K562 (cell line): ENCODE data around the gene ERH. TPM values are rescaled to one million over a fixed set of nuclear protein-coding genes. Genes with fewer than 3 reads are reported as not detected.

Experiments used
- ATAC-seq: fragments of 200-7000 bp; cut with Tn5 transposase; 3 replicates; pipeline ENCODE4 v1.9.1; 2020; ENCODE audit warnings: moderate library complexity
- BruUV-seq: library from RNA; stranded (reverse); fragments of 400-500 nt; replicated peaks from 2 replicates; lab custom pipeline; 2021; lab: Mats Ljungman, UMichigan
- CTCF ChIA-PET: fragments of 300-600 bp; formaldehyde crosslinking; extraction: SDS; loops from one replicate; lab custom pipeline; 2021; ENCODE audit warnings: low intra/inter-chr PET ratio; lab: Yijun Ruan, JAX
- POLR2A ChIA-PET: fragments of 300-600, 350-650 bp; sonication (Branson Sonifier 250); formaldehyde crosslinking; extraction: SDS; loops from one replicate; lab custom pipeline; 2021; ENCODE audit warnings: antibody characterized with exemption, inconsistent platforms; lab: Yijun Ruan, JAX
- DNase-seq, 4 experiments: peaks; one replicate each; pipeline versions ENCODE4 v3.0.0 to v3.0.0-alpha.2; 2011 to 2018; ENCODE audit warnings: low spot score in 3 of 4, mixed read lengths in 3 of 4; ENCODE audit errors: extremely low read depth in 1 of 4
- FAIRE-seq: peaks from 2 replicates; lab custom pipeline; 2011; peaks lifted over from hg19 to GRCh38; lab: Jason Lieb, UNC
- H2AFZ ChIP-seq: 2 replicates; pipeline ENCODE4 v1.6.0; 2011; ENCODE audit warnings: low read depth, low read length, control low read depth, inconsistent platforms
- H3K27ac ChIP-seq: fragments of 200-600 bp; 3 replicates; pipeline ENCODE4 v1.8.0; 2011; ENCODE audit warnings: low read depth, mild to moderate bottlenecking, control low read depth, inconsistent platforms, low read length, moderate library complexity, mixed read lengths; ENCODE audit errors: extremely low read depth
- H3K27me3 ChIP-seq, 2 experiments: fragments of 300-600 bp in 1 of 2; 2 replicates in 1 of 2; 3 replicates in 1 of 2; pipeline versions ENCODE4 v1.6.0 to v1.8.0; 2011; ENCODE audit warnings: inconsistent platforms in 2 of 2, low read length in 2 of 2, mild to moderate bottlenecking in 1 of 2, mixed read lengths in 1 of 2, moderate library complexity in 1 of 2; ENCODE audit not compliant: control insufficient read depth in 2 of 2, insufficient read depth in 2 of 2
- H3K36me3 ChIP-seq: fragments of 300-600 bp; 3 replicates; pipeline ENCODE4 v1.8.0; 2011; ENCODE audit warnings: mild to moderate bottlenecking, low read length, inconsistent platforms; ENCODE audit not compliant: control insufficient read depth, insufficient read depth
- H3K4me1 ChIP-seq, 2 experiments: fragments of 200-600 bp in 1 of 2; replicated peaks in 1 of 2; 2 replicates in 1 of 2; 3 replicates in 1 of 2; pipeline versions ENCODE4 v1.5.1 to v1.8.0; 2011; ENCODE audit warnings: inconsistent platforms in 2 of 2, low read length in 2 of 2, mild to moderate bottlenecking in 1 of 2, mixed read lengths in 1 of 2, moderate library complexity in 1 of 2; ENCODE audit not compliant: control insufficient read depth in 2 of 2, insufficient read depth in 2 of 2
- H3K4me2 ChIP-seq: 2 replicates; pipeline ENCODE4 v1.6.1; 2011; ENCODE audit warnings: low read length, control low read depth, inconsistent platforms, mixed read lengths; ENCODE audit not compliant: insufficient read depth
- H3K4me3 ChIP-seq: fragments of 200-600 bp; sonication (generic), shearing (Covaris generic); 2 replicates; pipeline ENCODE4 v1.5.1; 2016; ENCODE audit warnings: control low read depth, inconsistent platforms
- H3K79me2 ChIP-seq: fragments of 200-600 bp; 3 replicates; pipeline ENCODE4 v1.8.0; 2011; ENCODE audit warnings: low read length, inconsistent platforms; ENCODE audit not compliant: control insufficient read depth, insufficient read depth
- H3K9ac ChIP-seq, 2 experiments: 2 replicates each; pipeline versions ENCODE4 v1.6.0 to v1.6.1; 2011; ENCODE audit warnings: low read depth in 2 of 2, low read length in 2 of 2, control low read depth in 1 of 2, inconsistent platforms in 1 of 2, mild to moderate bottlenecking in 1 of 2, mixed read lengths in 1 of 2; ENCODE audit not compliant: insufficient read depth in 1 of 2
- H3K9me1 ChIP-seq: one replicate; pipeline ENCODE4 v1.6.0; 2011; ENCODE audit warnings: inconsistent platforms, mild to moderate bottlenecking, low read length, moderate library complexity; ENCODE audit not compliant: control insufficient read depth, insufficient read depth
- H3K9me3 ChIP-seq: replicated peaks from 2 replicates; pipeline ENCODE4 v1.5.1; 2011; ENCODE audit warnings: low read depth, low read length, inconsistent platforms; ENCODE audit not compliant: control insufficient read depth, insufficient read depth
- H4K20me1 ChIP-seq: replicated peaks from 2 replicates; pipeline ENCODE4 v1.6.1; 2011; ENCODE audit warnings: low read length, inconsistent platforms, mixed read lengths; ENCODE audit not compliant: control insufficient read depth, insufficient read depth
- CBFB ChIP-seq: sonication (generic); formaldehyde crosslinking; IDR thresholded peaks from 2 replicates; pipeline ENCODE4 v1.4.0; 2020; ENCODE audit warnings: mild to moderate bottlenecking, missing genetic modification reagents
- FOXA3 ChIP-seq, 2 experiments: fragments of 450-650 bp in 1 of 2; sonication (generic) in 1 of 2; formaldehyde crosslinking; IDR thresholded peaks in 1 of 2; conservative IDR thresholded peaks in 1 of 2; 2 replicates each; pipeline versions ENCODE4 v1.4.0 to v1.8.0; 2020 to 2022; ENCODE audit warnings: mild to moderate bottlenecking in 2 of 2, missing genetic modification reagents in 1 of 2
- GATA2 ChIP-seq: sonication (generic); formaldehyde crosslinking; IDR thresholded peaks from 2 replicates; pipeline ENCODE4 v1.4.0; 2020; ENCODE audit warnings: mild to moderate bottlenecking, missing genetic modification reagents
- MEIS2 ChIP-seq: fragments of 450-650 bp; IDR thresholded peaks from 2 replicates; pipeline ENCODE4 v1.6.1; 2014; ENCODE audit warnings: mild to moderate bottlenecking; ENCODE audit not compliant: partially characterized antibody
- SREBF1 ChIP-seq: fragments of 150-350 bp; IDR thresholded peaks from 2 replicates; pipeline ENCODE4 v1.6.1; 2014; ENCODE audit warnings: antibody characterized with exemption, low read depth, low read length, borderline replicate concordance
- ZBTB33 ChIP-seq: sonication (generic); formaldehyde crosslinking; IDR thresholded peaks from 2 replicates; pipeline ENCODE4 v1.8.1; 2023; ENCODE audit warnings: mild to moderate bottlenecking, missing genetic modification reagents
- ZBTB34 ChIP-seq: fragments of 250-450 bp; sonication (Bioruptor Pico); IDR thresholded peaks from 2 replicates; pipeline ENCODE4 v1.8.0; 2021; ENCODE audit warnings: mild to moderate bottlenecking, moderate library complexity
- WGBS: fragments of 100-300 bp; shearing (Covaris generic); methylation state at CpG from one replicate; pipeline ENCODE4 v1.1.6; 2016; ENCODE audit warnings: low coverage, mixed read lengths; ENCODE audit not compliant: insufficient coverage; ENCODE audit errors: missing lambda C conversion rate; 5-methylcytosine and 5-hydroxymethylcytosine counted together
- in situ Hi-C: fragments of 300-500 bp; cut with MboI; formaldehyde crosslinking; loops from 4 replicates; pipeline ENCODE4 v1.15.0; 2018; ENCODE audit warnings: inconsistent platforms, mixed read lengths
- intact Hi-C: fragments of 100-400 bp; cut with micrococcal nuclease; formaldehyde crosslinking; loops from 2 replicates; pipeline ENCODE4 v1.14.2; 2022
- polyA plus RNA-seq, 8 experiments: library from polyadenylated mRNA; depleted of rRNA in 4 of 8; stranded (reverse) in 5 of 8; unstranded in 3 of 8; fragments of >200 nt; fragmentation: Nextera tagmentation in 2 of 8; fragmentation: Illumina TruSeq in 1 of 8; extraction: Ambion mirVana in 2 of 8; extraction: Trizol in 1 of 8; gene quantifications; 2 replicates each; pipeline versions ENCODE4 v1.2.1 to v1.2.3, GENCODE V29; 2011 to 2014; ENCODE audit warnings: inconsistent platforms in 1 of 8, missing spikeins in 1 of 8
- total RNA-seq, 7 experiments: library from RNA; depleted of rRNA in 6 of 7; stranded (reverse); fragments of >200 nt in 6 of 7; fragmentation: Illumina TruSeq in 2 of 7; extraction: Trizol in 2 of 7; gene quantifications; 2 replicates each; pipeline versions ENCODE4 v1.2.1 to v1.2.3, GENCODE V29; 2011 to 2021; ENCODE audit warnings: low replicate concordance in 1 of 7
- TF ChIP-seq, protein P1 (sequence below), 3 experiments: fragments of 200-800 bp in 1 of 3; fragments of 250-450 bp in 1 of 3; fragments of 450-650 bp in 1 of 3; sonication (Bioruptor Pico) in 1 of 3; sonication (Bioruptor generic) in 1 of 3; formaldehyde crosslinking in 1 of 3; IDR thresholded peaks; 2 replicates each; pipeline versions ENCODE4 v1.6.1 to v1.8.0; 2016 to 2022; ENCODE audit warnings: mild to moderate bottlenecking in 2 of 3, missing genetic modification characterization in 2 of 3, missing compliant biosample characterization in 1 of 3, moderate library complexity in 1 of 3
- TF ChIP-seq, protein P2 (sequence below): fragments of 250-450 bp; sonication (Bioruptor Pico); IDR thresholded peaks from 2 replicates; pipeline ENCODE4 v1.4.0; 2020; ENCODE audit warnings: mild to moderate bottlenecking

Gene ERH
- total and polyA plus RNA-seq, 9 of the 15 experiments (the other 6 are each of a cell fraction or from before 2014, with no cell fraction given), result 78.2 to 474 (median 250) TPM

DNA sequence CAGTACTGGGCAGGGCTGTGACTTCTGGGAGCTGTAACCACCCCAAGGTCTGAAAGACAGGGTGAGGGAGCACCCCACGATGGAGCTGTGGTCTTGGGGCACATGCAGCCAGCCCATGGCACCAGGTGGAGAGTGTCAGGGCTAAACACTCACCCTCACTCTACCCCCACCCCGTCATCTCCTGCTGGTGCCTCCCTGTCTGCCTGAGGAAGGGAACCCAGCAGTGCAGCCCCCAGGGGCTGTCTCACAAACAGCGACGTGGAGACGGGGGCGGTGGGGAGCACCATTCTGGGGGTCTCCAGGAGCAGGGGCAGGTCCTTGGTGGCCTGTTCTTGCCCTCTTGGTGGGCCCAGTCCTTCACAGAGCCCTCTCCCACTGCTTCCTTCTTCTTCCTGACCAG, 63.5 kb downstream of the ERH start (continued):
- TF ChIP-seq, protein P1, sequence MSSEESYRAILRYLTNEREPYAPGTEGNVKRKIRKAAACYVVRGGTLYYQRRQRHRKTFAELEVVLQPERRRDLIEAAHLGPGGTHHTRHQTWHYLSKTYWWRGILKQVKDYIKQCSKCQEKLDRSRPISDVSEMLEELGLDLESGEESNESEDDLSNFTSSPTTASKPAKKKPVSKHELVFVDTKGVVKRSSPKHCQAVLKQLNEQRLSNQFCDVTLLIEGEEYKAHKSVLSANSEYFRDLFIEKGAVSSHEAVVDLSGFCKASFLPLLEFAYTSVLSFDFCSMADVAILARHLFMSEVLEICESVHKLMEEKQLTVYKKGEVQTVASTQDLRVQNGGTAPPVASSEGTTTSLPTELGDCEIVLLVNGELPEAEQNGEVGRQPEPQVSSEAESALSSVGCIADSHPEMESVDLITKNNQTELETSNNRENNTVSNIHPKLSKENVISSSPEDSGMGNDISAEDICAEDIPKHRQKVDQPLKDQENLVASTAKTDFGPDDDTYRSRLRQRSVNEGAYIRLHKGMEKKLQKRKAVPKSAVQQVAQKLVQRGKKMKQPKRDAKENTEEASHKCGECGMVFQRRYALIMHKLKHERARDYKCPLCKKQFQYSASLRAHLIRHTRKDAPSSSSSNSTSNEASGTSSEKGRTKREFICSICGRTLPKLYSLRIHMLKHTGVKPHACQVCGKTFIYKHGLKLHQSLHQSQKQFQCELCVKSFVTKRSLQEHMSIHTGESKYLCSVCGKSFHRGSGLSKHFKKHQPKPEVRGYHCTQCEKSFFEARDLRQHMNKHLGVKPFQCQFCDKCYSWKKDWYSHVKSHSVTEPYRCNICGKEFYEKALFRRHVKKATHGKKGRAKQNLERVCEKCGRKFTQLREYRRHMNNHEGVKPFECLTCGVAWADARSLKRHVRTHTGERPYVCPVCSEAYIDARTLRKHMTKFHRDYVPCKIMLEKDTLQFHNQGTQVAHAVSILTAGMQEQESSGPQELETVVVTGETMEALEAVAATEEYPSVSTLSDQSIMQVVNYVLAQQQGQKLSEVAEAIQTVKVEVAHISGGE (CRISPR knock-in tag; IDR thresholded peaks at IDR 0.05), result no peak
- TF ChIP-seq ZBTB34, result no peak
- TF ChIP-seq MEIS2, result no peak

DNA sequence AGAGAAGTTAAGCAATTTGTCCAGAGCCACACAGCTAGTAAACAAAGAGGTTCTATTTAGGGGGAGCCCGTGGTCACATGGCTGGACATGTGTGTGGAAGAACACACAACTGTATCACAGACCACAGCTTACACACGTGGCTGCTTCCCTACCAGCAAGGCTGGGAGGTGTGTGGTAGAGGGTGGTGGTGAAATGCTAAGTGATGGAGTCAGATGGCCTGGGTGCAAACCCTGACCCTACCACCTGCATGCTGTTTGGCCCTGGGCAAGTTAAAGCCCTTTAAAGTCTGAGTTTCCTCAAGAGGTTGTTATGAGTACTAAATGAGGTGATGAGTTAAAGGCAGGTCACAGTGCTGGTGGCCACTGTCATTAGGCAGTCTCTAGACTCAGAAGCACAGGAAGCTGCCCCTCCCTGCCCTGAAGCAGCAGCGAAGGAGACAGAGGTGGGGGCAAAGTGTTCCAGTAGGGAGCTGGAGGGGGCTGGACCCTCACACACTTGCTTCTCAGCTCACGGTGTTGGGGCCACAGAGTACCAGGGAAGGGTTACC, 64.2 kb downstream of the ERH start:
- Histone ChIP-seq H3K4me2 (no peak overlapping the region), H2AFZ (no peak overlapping the region), H3K4me1 (no peaks in the 10 kb centered on the region), H3K27ac (no peak overlapping the region), H3K9me1 (no peaks in the 10 kb centered on the region), H3K4me3 (no peak overlapping the region), H4K20me1 (peaks cover 4% of the 10 kb centered on the region; the same call in 1 of the 2 replicates), H3K79me2 (no peaks in the 10 kb centered on the region), H3K9ac (no peak overlapping the region), H3K9me3 (no peaks in the 10 kb centered on the region), H3K27me3 (peaks cover 3 to 60% of the 10 kb centered on the region in 2 experiments; a peak in 4 of 5 replicates), H3K36me3 (no peaks in the 10 kb centered on the region)
- ChIA-PET POLR2A (interaction anchor here (0.6 kb wide), 1 partner anchor 13 kb away, joined by 3 read pairs; no protein-coding TSS in a partner anchor), CTCF (no interaction called here)
- intact Hi-C loops, result no loop called here
- in situ Hi-C loops, result no loop called here
- no peak for FAIRE-seq
- DNase-seq, result no peak
- whole genome bisulfite sequencing, result 4% methylated on average over 4 of the region's 4 CpGs
- no peak for ATAC-seq
- no TSS peak for BruUV-seq
- no peak for TF ChIP-seq CBFB (CRISPR knock-in tag)
- TF ChIP-seq SREBF1, result no peak
- TF ChIP-seq, protein P2, sequence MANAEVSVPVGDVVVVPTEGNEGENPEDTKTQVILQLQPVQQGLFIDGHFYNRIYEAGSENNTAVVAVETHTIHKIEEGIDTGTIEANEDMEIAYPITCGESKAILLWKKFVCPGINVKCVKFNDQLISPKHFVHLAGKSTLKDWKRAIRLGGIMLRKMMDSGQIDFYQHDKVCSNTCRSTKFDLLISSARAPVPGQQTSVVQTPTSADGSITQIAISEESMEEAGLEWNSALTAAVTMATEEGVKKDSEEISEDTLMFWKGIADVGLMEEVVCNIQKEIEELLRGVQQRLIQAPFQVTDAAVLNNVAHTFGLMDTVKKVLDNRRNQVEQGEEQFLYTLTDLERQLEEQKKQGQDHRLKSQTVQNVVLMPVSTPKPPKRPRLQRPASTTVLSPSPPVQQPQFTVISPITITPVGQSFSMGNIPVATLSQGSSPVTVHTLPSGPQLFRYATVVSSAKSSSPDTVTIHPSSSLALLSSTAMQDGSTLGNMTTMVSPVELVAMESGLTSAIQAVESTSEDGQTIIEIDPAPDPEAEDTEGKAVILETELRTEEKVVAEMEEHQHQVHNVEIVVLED (CRISPR knock-in tag), result no peak
- no peak for TF ChIP-seq GATA2 (CRISPR knock-in tag)
- no peak for TF ChIP-seq FOXA3 (CRISPR knock-in tag; conservative IDR thresholded peaks at IDR 0.05 in 1 of 2, IDR thresholded peaks at IDR 0.05 in 1 of 2)
- no peak for TF ChIP-seq ZBTB33 (CRISPR knock-in tag)
